Measurements from ENCODE around the gene CFAP69.

Gene CFAP69

DNA sequence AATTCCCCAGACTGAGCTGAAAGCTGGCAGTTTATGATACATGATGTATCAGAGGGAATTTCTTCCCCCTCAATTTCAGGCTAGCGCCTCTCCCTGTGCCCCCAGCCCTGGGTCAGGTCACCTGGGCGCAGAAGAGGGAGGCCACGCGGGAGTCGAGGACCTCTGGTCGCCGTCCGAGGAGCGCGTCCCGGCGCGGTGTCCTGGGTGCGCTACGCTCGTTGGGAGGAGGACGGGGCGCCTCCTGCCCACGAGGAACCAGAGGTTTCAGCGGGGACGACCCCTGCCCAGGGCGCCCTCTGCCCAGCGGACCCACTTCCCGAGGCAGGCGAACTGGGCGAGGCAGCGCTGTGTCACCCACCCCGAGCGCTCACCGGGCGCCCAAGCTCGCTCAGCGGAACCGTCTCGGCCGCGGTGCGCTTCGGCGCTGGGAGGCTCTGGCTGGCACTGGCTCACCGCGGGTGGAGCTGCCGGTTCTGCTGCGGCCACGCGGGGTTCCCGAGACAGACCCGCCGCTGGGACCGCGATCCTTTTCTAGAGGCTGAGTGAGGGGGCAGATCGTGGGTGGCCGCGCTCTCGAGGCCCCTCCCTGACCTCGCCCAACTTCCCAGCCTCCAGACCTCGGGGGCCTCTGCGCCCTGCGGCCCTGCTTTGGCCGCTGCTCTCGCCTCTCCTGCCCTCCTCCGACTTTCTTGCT lies 76.0 kb downstream of the CFAP69 start, which contains the start of gene FAM237B:
FAM237B (minus strand) TSS at position 504 of the 694 bp plus-strand sequence. CDS start 1,556 bp downstream, outside the sequence.
- no peak within 1 kb of the TSS for H3K4me2 ChIP-seq (ENCODE audit: insufficient read depth, low read length)
- H4K20me1 ChIP-seq (ENCODE audit: insufficient read depth, low read length): no peaks in the 10 kb centered on the region
- no peak within 1 kb of the TSS for H2AFZ ChIP-seq (ENCODE audit: low read depth, low read length)
- no peaks in the 10 kb centered on the region for H3K36me3 ChIP-seq (ENCODE audit: insufficient read depth, low read length)
- TF ChIP-seq EZH2 (IDR thresholded peaks at IDR 0.05; ENCODE audit: borderline replicate concordance, low read depth, low read length, severe bottlenecking): no peak
- TF ChIP-seq, protein P1, sequence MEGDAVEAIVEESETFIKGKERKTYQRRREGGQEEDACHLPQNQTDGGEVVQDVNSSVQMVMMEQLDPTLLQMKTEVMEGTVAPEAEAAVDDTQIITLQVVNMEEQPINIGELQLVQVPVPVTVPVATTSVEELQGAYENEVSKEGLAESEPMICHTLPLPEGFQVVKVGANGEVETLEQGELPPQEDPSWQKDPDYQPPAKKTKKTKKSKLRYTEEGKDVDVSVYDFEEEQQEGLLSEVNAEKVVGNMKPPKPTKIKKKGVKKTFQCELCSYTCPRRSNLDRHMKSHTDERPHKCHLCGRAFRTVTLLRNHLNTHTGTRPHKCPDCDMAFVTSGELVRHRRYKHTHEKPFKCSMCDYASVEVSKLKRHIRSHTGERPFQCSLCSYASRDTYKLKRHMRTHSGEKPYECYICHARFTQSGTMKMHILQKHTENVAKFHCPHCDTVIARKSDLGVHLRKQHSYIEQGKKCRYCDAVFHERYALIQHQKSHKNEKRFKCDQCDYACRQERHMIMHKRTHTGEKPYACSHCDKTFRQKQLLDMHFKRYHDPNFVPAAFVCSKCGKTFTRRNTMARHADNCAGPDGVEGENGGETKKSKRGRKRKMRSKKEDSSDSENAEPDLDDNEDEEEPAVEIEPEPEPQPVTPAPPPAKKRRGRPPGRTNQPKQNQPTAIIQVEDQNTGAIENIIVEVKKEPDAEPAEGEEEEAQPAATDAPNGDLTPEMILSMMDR (IDR thresholded peaks at IDR 0.05; ENCODE audit: borderline replicate concordance, extremely low read depth, low read length, poor library complexity, severe bottlenecking): no peak
- no peaks in the 10 kb centered on the region for H3K27me3 ChIP-seq (ENCODE audit: insufficient read depth, low read length, poor library complexity)
- H3K4me3 ChIP-seq (ENCODE audit: low read depth in 1 of 2, low read length in 2 of 2): no peak within 1 kb of the TSS
- H3K9me3 ChIP-seq (ENCODE audit: insufficient read depth, low read length, severe bottlenecking): no peaks in the 10 kb centered on the region
- DNase-seq: no peak
- H3K79me2 ChIP-seq (ENCODE audit: insufficient read depth, low read length): no peaks in the 10 kb centered on the region
- H3K4me1 ChIP-seq (ENCODE audit: insufficient read depth, low read length): no peaks in the 10 kb centered on the region
- no peak within 1 kb of the TSS for H3K9ac ChIP-seq (ENCODE audit: low read depth, low read length)
- H3K27ac ChIP-seq (ENCODE audit: low read length): no peak within 1 kb of the TSS
- no peak for ATAC-seq (ENCODE audit: insufficient read depth, low read depth)

DNA sequence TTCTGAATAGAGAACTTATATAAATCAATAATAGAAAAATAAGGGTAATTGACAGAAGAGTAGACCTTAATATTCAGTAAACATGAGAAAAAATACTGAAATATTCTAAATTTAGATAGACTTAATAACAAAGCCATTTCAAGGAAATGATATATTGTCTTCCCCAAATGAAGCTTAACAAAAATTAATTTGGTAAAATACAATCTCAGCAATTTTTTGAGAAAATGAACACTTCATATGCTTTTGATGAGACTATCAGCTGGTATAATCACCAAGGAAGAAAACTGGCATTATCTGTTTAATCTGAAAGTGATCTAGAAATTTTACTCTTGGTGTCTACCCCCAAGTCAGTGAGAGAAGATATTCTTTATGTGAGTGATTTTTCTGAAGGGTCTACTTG lies 77.9 kb downstream of the CFAP69 start:
- Histone ChIP-seq H3K4me2 (ENCODE audit: insufficient read depth, low read length) (no peak overlapping the region), H3K4me3 (ENCODE audit: low read depth in 1 of 2, low read length in 2 of 2) (no peak overlapping the region), H3K9ac (ENCODE audit: low read depth, low read length) (no peak overlapping the region), H3K79me2 (ENCODE audit: insufficient read depth, low read length) (no peaks in the 10 kb centered on the region), H3K36me3 (ENCODE audit: insufficient read depth, low read length) (no peaks in the 10 kb centered on the region), H2AFZ (ENCODE audit: low read depth, low read length) (no peak overlapping the region), H3K9me3 (ENCODE audit: insufficient read depth, low read length, severe bottlenecking) (no peaks in the 10 kb centered on the region), H3K27me3 (ENCODE audit: insufficient read depth, low read length, poor library complexity) (no peaks in the 10 kb centered on the region), H3K4me1 (ENCODE audit: insufficient read depth, low read length) (no peaks in the 10 kb centered on the region), H3K27ac (ENCODE audit: low read length) (no peak overlapping the region), H4K20me1 (ENCODE audit: insufficient read depth, low read length) (no peaks in the 10 kb centered on the region)
- ATAC-seq (ENCODE audit: insufficient read depth, low read depth): no peak
- DNase-seq: no peak
- no peak for TF ChIP-seq EZH2 (IDR thresholded peaks at IDR 0.05; ENCODE audit: borderline replicate concordance, low read depth, low read length, severe bottlenecking)
- TF ChIP-seq, protein P1 (IDR thresholded peaks at IDR 0.05; ENCODE audit: borderline replicate concordance, extremely low read depth, low read length, poor library complexity, severe bottlenecking): no peak

DNA sequence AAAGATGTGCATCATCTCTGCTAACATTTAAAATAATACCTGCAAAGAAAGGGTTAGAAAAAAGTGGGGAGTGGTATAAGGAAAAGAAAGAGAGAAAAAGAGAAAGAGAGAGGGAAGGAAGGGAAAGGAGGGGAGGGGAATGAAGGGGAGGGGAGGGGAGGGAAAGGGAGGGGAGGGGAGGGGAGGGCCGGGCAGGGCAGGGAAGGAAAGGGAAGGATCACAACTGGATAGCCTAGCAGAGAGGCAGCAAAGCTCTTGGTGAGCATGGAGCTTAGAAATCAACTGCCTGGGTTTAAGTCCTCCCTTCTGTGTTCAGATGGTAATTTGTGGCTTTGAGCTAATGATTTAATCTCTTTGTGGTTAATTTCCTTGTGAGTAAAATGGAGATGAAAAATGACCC lies 81.5 kb downstream of the CFAP69 start:
- no peaks in the 10 kb centered on the region for H3K27me3 ChIP-seq (ENCODE audit: insufficient read depth, low read length, poor library complexity)
- ATAC-seq (ENCODE audit: insufficient read depth, low read depth) (no peak), DNase-seq (no peak)

More for the DNA sequence above, 81.5 kb downstream of the CFAP69 start:
- no peak overlapping the region for H3K4me2 ChIP-seq (ENCODE audit: insufficient read depth, low read length)
- no peaks in the 10 kb centered on the region for H3K9me3 ChIP-seq (ENCODE audit: insufficient read depth, low read length, severe bottlenecking)
- H3K27ac ChIP-seq (ENCODE audit: low read length): no peak overlapping the region
- H3K9ac ChIP-seq (ENCODE audit: low read depth, low read length): no peak overlapping the region
- H3K4me1 ChIP-seq (ENCODE audit: insufficient read depth, low read length): no peaks in the 10 kb centered on the region
- H2AFZ ChIP-seq (ENCODE audit: low read depth, low read length): no peak overlapping the region
- TF ChIP-seq, protein P1 (IDR thresholded peaks at IDR 0.05; ENCODE audit: borderline replicate concordance, extremely low read depth, low read length, poor library complexity, severe bottlenecking): no peak
- no peak for TF ChIP-seq EZH2 (IDR thresholded peaks at IDR 0.05; ENCODE audit: borderline replicate concordance, low read depth, low read length, severe bottlenecking)
- no peaks in the 10 kb centered on the region for H4K20me1 ChIP-seq (ENCODE audit: insufficient read depth, low read length)
- H3K4me3 ChIP-seq (ENCODE audit: low read depth in 1 of 2, low read length in 2 of 2): no peak overlapping the region
- no peaks in the 10 kb centered on the region for H3K79me2 ChIP-seq (ENCODE audit: insufficient read depth, low read length)
- no peaks in the 10 kb centered on the region for H3K36me3 ChIP-seq (ENCODE audit: insufficient read depth, low read length)
